NCI-H82 treated with DMSO at 0.1 percent for 48 hours (cell line): ENCODE results near the gene COL23A1.

Experiments
- DNase-seq: peaks from one replicate; lab custom pipeline; 2025; ENCODE audit not compliant: unreplicated experiment; lab: John Stamatoyannopoulos, UW

COL23A1 gene

GRCh38 chr5:178463321-178464155 lies 126.7 kb downstream of the COL23A1 start:
- DNase-seq: no peak

DNA sequence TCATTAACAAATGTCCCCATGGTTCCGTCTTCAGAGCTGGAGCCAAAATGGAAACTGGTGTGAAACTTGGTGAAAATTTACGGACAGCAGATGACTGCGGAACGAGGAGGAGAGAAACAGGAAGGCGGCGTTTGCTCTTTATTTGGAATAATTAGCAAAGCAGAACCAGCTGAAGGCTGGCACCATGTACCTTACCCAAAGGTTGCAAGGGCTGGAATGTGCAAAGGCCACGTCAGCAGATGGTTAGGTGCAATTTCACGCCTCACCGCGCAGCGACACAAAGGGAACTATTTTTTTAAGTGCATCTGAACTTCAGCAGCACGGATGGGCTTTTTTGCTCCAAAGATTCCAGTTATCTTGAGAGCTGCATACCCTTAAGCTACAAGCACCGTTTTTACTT lies 127.4 kb downstream of the COL23A1 start:
- no peak for DNase-seq

DNA sequence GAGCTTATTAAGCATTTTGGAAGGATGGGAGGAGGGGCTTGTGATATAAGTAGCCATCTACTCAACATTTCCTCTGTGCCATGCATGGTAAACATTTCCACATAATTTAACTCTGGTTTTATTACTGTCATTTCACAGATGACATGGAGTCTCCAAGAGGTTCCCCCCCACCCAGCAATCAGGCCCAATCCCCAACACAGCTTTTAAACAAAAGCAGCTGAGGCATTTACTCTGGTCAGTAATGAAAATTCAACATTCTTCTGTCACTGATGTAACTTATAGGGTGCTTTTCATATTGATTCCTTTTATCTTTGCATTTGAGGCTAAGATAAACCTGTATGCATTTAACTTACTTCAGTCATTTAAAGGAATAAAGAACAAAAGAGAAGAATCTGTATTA lies 128.1 kb downstream of the COL23A1 start:
- no peak for DNase-seq

GRCh38 chr5:178461004-178461730 lies 129.0 kb downstream of the COL23A1 start:
- peak; percentile 6 for DNase-seq

- no peak for DNase-seq
Measured at GRCh38 chr5:178460598-178460997, 129.6 kb downstream of the COL23A1 start.

DNA sequence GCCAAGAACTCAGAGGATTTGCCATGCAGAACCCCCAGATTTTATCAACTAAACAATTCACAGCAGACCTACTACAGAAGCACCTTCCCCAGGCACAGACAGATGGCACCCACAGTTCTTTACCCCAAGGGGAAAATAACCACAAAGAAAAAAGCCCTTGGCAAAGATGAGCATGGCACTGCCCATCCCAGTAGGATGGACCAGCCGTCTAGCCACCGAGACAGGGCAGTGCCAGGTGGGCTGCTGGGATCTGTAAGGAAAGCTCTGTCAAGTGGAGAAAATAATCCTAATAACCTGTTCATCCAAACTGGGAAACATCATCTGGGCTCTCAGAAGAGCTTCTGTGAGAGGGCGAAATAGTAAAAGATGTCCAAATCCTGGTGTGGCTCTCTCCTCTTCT lies 130.0 kb downstream of the COL23A1 start:
- no peak for DNase-seq

DNA sequence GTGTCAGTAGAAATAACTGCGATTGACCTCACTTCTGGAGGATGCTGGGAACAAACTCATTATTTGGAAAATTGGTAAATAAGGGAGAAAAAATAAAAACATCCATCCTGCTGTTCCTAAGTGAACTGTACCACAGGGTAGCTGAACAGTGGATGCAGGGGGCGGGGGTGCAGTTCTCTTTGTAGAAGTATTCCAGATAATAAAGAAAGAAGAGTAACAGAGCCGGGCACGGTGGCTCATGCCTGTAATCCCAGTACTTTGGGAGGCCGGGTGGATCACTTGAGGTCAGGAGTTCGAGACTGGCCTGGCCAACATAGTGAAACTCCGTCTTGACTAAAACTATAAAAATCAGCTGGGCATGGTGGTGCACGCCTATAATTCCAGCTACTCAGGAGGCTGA lies 132.1 kb downstream of the COL23A1 start:
- no peak for DNase-seq

GRCh38 chr5:178457471-178457870 lies 132.7 kb downstream of the COL23A1 start:
- DNase-seq: no peak

DNA sequence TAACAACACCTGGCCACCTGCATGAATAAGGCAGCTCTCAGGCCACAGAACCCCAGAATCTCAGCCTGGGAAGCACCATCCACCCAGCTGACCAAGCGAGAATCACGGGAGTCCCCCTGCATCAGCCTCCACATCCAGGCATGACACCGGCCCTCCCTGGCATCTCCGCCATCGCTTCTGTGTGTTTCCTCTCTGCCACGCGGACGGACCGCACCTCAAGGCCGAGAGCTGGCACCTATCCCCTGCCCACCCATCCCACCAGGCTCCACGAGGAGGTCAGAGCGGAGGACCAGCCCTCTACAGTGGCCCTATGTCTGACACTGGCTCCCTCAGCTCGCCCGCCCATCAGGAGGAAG lies 134.7 kb downstream of the COL23A1 start:
- no peak for DNase-seq

DNA sequence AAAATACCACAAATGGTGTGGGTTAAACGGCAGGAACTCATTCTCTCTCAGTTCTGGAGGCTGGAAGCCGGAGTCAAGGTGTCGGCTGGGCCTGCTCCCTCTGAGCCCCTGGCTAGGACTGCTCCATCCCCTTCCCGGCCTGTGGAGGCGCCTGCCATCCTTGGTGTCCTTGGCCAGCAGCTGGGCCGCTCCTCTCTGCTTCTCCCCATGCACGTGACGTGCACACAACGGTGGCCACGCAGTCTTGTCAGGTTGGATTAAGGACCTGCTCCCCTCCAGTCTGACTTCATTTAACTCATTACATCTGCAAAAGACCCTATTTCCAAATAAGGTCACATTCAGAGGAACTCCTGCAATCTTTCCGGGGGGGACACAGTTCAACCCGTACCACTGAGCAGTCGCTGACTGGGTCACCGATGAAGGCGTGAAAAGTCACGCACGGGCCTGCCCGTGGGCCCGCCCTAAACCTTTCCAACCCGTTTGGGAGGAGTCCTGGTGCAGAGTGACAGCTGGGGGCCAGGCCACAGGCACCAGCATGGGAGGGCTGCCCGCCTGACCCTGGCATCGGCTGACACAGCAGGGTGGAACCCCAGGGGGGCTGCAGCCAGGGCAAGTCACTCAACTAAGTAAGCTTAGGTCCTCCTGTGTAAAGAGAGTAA lies 135.2 kb downstream of the COL23A1 start:
- no peak for DNase-seq

DNA sequence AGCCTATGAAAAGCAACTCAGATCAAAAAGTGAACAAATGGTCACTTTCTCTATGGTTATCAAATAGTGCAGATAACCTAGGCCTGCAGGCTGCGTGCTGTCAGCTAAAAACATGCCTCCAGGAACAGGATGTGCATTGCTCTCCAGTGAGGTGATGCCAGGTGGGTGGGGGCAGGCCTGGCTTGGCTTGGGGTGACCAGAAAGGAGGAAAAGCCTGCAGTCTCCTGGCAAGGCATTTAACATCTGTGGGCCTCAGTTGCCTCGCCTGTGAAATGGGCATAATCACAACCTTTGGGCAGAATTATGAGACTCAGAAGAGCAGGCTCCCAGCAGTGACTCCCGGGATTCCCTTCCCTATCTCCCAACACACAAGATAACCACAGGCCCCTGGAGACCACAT lies 135.9 kb downstream of the COL23A1 start:
- DNase-seq: no peak

GRCh38 chr5:178453224-178453623 lies 137.0 kb downstream of the COL23A1 start:
- no peak for DNase-seq

GRCh38 chr5:178450121-178451028 lies 139.8 kb downstream of the COL23A1 start:
- no peak for DNase-seq

DNA sequence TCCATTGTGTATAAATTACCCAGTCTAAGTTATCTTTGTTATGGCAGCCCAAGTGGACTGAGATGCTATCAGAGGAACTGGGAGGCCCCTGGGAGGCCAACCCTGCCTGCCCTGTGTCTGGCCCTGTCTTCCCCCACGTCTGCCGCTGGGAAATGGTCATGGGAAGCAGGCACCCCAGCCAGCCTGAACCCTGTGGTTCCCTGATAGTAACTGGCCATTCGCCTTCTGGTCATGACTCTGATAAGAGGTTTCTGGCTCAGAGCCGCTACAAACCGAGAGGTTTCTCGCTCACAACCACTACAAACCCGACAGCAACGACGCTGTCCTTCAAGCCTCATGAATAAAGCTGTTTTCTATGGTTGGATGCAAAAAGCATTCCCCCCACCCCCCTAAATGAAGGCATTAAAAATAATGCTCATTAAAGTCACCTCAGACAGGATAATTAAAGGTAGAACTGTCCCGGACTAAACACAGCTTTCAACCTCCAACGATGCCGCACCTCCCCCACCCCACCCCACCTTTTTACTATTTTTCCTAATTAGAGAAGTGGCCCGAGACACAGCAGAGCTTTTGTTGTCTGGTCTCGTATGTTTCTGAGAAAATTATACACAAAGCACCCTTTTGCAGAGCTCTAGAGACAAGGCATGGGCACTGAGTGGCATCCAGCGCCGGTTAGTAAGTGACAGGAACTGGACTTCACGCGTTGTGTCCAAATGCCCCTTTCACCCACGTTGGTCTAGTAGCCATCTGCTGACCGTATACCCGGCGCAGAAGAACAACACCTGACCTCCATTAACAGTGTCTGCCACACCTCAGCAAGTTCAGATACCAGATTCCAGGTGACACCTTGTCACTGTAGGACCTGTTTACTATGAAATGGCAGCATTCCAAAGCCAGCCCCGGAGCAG lies 140.8 kb downstream of the COL23A1 start:
- no peak for DNase-seq

GRCh38 chr5:178445534-178445933 lies 144.7 kb downstream of the COL23A1 start:
- DNase-seq: no peak

DNA sequence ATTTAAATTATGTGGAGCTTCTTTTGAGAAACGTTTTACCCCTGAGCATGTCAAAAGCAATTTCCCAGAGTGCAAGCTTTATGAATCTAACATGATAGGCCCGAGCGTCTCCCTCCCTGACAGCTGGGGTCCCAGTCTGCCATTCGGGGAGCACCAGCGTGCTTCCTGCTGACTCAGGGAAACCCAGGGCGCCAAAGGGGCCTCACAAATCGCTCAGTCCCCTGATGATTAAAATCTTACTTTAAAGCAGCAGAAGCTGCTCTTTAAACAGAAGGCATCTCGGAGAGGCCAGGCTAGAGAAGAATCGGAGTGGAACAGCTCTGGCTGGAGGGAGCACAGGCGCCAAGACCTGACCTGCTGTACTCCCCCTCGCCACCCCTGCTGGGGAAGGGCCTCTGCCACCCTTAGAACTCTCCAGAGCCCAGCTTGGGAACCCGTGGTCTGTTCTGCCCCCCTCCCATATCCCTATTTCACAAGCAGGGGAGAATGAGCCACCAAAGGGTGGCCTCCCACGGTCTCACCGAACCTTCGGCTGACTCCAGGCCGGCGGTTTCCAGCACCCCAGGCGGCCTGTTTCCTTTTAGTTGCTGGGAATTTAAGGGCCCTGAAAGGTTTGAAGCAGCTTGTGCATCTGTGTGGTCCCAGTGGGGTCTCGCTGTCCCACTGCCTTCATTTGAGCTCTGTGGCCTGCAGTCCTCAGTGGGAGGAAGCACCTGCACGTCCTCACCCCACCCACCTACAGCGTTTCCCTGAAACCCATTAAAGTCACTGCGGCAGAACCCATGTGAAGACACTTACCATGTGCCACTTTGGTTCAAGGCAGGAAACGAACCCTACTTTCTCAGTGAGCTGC lies 147.6 kb downstream of the COL23A1 start:
- no peak for DNase-seq

GRCh38 chr5:178441486-178442270 lies 148.5 kb downstream of the COL23A1 start:
- no peak for DNase-seq

- DNase-seq: no peak
Measured at GRCh38 chr5:178440181-178440580, 150.0 kb downstream of the COL23A1 start.
